Liver (tissue), 9 donors: Measurements from ENCODE around the gene SPC24. TPM values are rescaled to one million over a fixed set of nuclear protein-coding genes. Genes with fewer than 3 reads are reported as not detected.

Experiments
- DNase-seq: peaks from one replicate; pipeline ENCODE4 v3.0.0-alpha.2; 2017; ENCODE audit warnings: low spot score
- H3K27ac ChIP-seq, 2 donors: one replicate each; pipeline ENCODE4 v1.7.0; 2013; ENCODE audit warnings: inconsistent platforms in 2 of 2, low read length in 2 of 2, control low read depth in 1 of 2, low read depth in 1 of 2, mild to moderate bottlenecking in 1 of 2
- H3K27me3 ChIP-seq, 4 donors: one replicate each; pipeline versions ENCODE4 v1.6.1 to v1.7.0; 2013; ENCODE audit warnings: low read length in 3 of 4, inconsistent platforms in 1 of 4, mild to moderate bottlenecking in 1 of 4, moderate library complexity in 1 of 4; ENCODE audit not compliant: control insufficient read depth in 4 of 4, insufficient read depth in 4 of 4
- H3K36me3 ChIP-seq, 4 donors: one replicate each; pipeline versions ENCODE4 v1.6.1 to v1.7.0; 2013; ENCODE audit warnings: low read length in 3 of 4, mild to moderate bottlenecking in 3 of 4, low read depth in 1 of 4, moderate library complexity in 1 of 4; ENCODE audit not compliant: control insufficient read depth in 4 of 4, insufficient read depth in 3 of 4
- H3K4me1 ChIP-seq, 4 donors: one replicate each; pipeline versions ENCODE4 v1.6.1 to v1.7.0; 2013; ENCODE audit warnings: low read length in 3 of 4, mild to moderate bottlenecking in 3 of 4, moderate library complexity in 1 of 4; ENCODE audit not compliant: control insufficient read depth in 4 of 4, insufficient read depth in 4 of 4
- H3K4me3 ChIP-seq, 3 donors: one replicate each; pipeline versions ENCODE4 v1.6.1 to v1.7.0; 2013; ENCODE audit warnings: low read length in 3 of 3, control low read depth in 1 of 3, low read depth in 1 of 3, mild to moderate bottlenecking in 1 of 3
- H3K9ac ChIP-seq, 2 donors: one replicate each; pipeline ENCODE4 v1.7.0; 2013; ENCODE audit warnings: low read length in 2 of 2, mild to moderate bottlenecking in 2 of 2, moderate library complexity in 2 of 2, control low read depth in 1 of 2, low read depth in 1 of 2
- H3K9me3 ChIP-seq, 4 donors: one replicate each; pipeline versions ENCODE4 v1.6.1 to v1.7.0; 2013; ENCODE audit warnings: low read length in 3 of 4; ENCODE audit not compliant: control insufficient read depth in 4 of 4
- EGR1 ChIP-seq, 2 donors: IDR thresholded peaks; 2 replicates each; pipeline ENCODE4 v1.6.1; 2016 to 2018; ENCODE audit warnings: antibody characterized with exemption in 2 of 2, low read depth in 2 of 2
- FOXA1 ChIP-seq: IDR thresholded peaks from 2 replicates; pipeline ENCODE4 v1.6.1; 2016; ENCODE audit warnings: antibody characterized with exemption
- FOXA2 ChIP-seq: IDR thresholded peaks from 2 replicates; pipeline ENCODE4 v1.6.1; 2016; ENCODE audit warnings: antibody characterized with exemption
- GABPA ChIP-seq, 2 donors: IDR thresholded peaks in 1 of 2; conservative IDR thresholded peaks in 1 of 2; 2 replicates each; pipeline ENCODE4 v1.6.1; 2016; ENCODE audit warnings: antibody characterized with exemption in 2 of 2, mild to moderate bottlenecking in 1 of 2, moderate library complexity in 1 of 2
- HNF4A ChIP-seq, 2 donors: conservative IDR thresholded peaks; 2 replicates each; pipeline ENCODE4 v1.6.1; 2016; ENCODE audit warnings: antibody characterized with exemption in 2 of 2, mild to moderate bottlenecking in 2 of 2
- HNF4G ChIP-seq: IDR thresholded peaks from 2 replicates; pipeline ENCODE4 v1.6.1; 2016; ENCODE audit warnings: antibody characterized with exemption
- JUND ChIP-seq, 2 donors: IDR thresholded peaks; 2 replicates each; pipeline ENCODE4 v1.6.1; 2016; ENCODE audit warnings: antibody characterized with exemption in 2 of 2
- NR2F2 ChIP-seq: IDR thresholded peaks from 2 replicates; pipeline ENCODE4 v1.6.1; 2016; ENCODE audit warnings: antibody characterized with exemption
- RAD21 ChIP-seq, 2 donors: IDR thresholded peaks; 2 replicates each; pipeline ENCODE4 v1.6.1; 2016; ENCODE audit warnings: antibody characterized with exemption in 2 of 2, mild to moderate bottlenecking in 2 of 2
- RXRA ChIP-seq, 2 donors: IDR thresholded peaks; 2 replicates each; pipeline ENCODE4 v1.6.1; 2017 to 2018; ENCODE audit warnings: antibody characterized with exemption in 2 of 2, mild to moderate bottlenecking in 1 of 2
- SP1 ChIP-seq: IDR thresholded peaks from 2 replicates; pipeline ENCODE4 v1.6.1; 2018; ENCODE audit warnings: antibody characterized with exemption, mild to moderate bottlenecking
- TAF1 ChIP-seq: conservative IDR thresholded peaks from 2 replicates; pipeline ENCODE4 v1.6.1; 2016; ENCODE audit warnings: antibody characterized with exemption, mild to moderate bottlenecking
- YY1 ChIP-seq: IDR thresholded peaks from 2 replicates; pipeline ENCODE4 v1.6.1; 2016; ENCODE audit warnings: antibody characterized with exemption, mild to moderate bottlenecking
- WGBS: extraction: QIAGEN DNeasy Blood & Tissue Kit; methylation state at CpG from one replicate; pipeline ENCODE4 v1.1.7; 2013; 5-methylcytosine and 5-hydroxymethylcytosine counted together
- polyA plus RNA-seq, 2 donors: library from polyadenylated mRNA; stranded (reverse) in 1 of 2; unstranded in 1 of 2; fragments of 200-250 nt in 1 of 2; fragments of >200 nt in 1 of 2; fragmentation: Nextera tagmentation in 1 of 2; extraction: Ambion mirVana in 1 of 2; gene quantifications; one replicate each; pipeline versions ENCODE4 v1.2.1 to v1.2.3, GENCODE V29; 2013 to 2015
- total RNA-seq, 2 donors: library from RNA; depleted of rRNA; stranded (reverse); fragments of >200 nt; gene quantifications; one replicate each; pipeline ENCODE4 v1.2.3, GENCODE V29; 2014
- TF ChIP-seq, protein P1 (sequence below): fragments of 150-350 bp; IDR thresholded peaks from 2 replicates; pipeline ENCODE4 v1.5.1; 2017; ENCODE audit warnings: improper control_type of control experiment, low read depth, low read length; ENCODE audit not compliant: missing input control
- TF ChIP-seq, protein P2 (sequence below): IDR thresholded peaks from 2 replicates; pipeline ENCODE4 v1.6.1; 2016; ENCODE audit warnings: antibody characterized with exemption
- TF ChIP-seq, protein P3 (sequence below): IDR thresholded peaks from 2 replicates; pipeline ENCODE4 v1.6.1; 2016; ENCODE audit warnings: antibody characterized with exemption
- TF ChIP-seq, protein P4 (sequence below): IDR thresholded peaks from 2 replicates; pipeline ENCODE4 v1.6.1; 2016; ENCODE audit warnings: antibody characterized with exemption
- TF ChIP-seq, protein P5 (sequence below): IDR thresholded peaks from 2 replicates; pipeline ENCODE4 v1.6.1; 2016; ENCODE audit warnings: antibody characterized with exemption, mild to moderate bottlenecking
- donor health status: healthy.
- donor health status: healthy.
- donor health status: healthy.
- donor health status: healthy.
- donor health status: healthy.

Gene SPC24
- total and polyA plus RNA-seq, 4 donors: 0.42 to 72.5 (median 1.3) TPM

DNA sequence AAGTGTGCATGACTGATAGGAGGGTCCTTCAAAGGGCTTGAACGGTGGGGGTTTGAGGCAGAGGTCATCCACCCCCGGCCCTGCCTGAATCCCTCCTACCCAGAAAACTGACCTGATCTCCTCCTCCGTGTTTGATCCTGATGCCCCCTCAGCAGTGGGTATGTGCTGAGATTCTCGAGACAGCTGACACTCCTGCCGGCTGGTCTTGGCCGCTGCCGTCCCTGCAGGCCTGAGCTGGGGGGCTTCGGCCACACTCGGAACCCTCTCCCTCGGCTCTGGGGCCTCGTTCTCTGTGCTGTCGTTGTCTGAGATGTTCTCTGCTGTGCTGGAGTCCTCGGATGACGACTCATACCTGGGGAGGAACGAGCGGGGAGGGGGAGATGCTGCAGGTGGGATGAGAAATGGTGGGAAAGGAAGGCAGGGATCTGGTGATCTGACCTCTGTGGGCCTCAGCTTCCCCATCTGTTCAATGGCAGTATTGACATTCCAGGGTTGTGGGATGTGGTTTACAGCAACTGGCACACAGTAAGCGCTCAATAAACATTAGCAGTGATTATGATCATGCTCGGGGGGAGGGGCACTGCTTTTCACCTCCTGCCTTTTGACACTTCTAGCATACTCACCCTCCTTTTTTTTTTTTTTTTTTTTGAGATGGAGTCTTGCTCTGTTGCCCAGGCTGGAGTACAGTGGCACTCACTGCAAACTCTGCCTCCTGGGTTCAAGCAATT lies 21.0 kb upstream of the SPC24 start:
- peaks cover 4 to 42% (median 15%) of the 10 kb centered on the region in 4 donors for H3K36me3 ChIP-seq
- TF ChIP-seq, protein P1, sequence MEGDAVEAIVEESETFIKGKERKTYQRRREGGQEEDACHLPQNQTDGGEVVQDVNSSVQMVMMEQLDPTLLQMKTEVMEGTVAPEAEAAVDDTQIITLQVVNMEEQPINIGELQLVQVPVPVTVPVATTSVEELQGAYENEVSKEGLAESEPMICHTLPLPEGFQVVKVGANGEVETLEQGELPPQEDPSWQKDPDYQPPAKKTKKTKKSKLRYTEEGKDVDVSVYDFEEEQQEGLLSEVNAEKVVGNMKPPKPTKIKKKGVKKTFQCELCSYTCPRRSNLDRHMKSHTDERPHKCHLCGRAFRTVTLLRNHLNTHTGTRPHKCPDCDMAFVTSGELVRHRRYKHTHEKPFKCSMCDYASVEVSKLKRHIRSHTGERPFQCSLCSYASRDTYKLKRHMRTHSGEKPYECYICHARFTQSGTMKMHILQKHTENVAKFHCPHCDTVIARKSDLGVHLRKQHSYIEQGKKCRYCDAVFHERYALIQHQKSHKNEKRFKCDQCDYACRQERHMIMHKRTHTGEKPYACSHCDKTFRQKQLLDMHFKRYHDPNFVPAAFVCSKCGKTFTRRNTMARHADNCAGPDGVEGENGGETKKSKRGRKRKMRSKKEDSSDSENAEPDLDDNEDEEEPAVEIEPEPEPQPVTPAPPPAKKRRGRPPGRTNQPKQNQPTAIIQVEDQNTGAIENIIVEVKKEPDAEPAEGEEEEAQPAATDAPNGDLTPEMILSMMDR: no peak
- no peak for TF ChIP-seq FOXA1
- no peak overlapping the region for H3K27ac ChIP-seq
- peaks cover 3 to 10% (median 7%) of the 10 kb centered on the region in 4 donors for H3K4me1 ChIP-seq
- no peaks in the 10 kb centered on the region for H3K9me3 ChIP-seq
- no peak for DNase-seq
- WGBS: 94% methylated on average over 18 of the region's 18 CpGs
- no peaks in the 10 kb centered on the region for H3K27me3 ChIP-seq
- no peak overlapping the region for H3K4me3 ChIP-seq
- H3K9ac ChIP-seq: no peak overlapping the region

DNA sequence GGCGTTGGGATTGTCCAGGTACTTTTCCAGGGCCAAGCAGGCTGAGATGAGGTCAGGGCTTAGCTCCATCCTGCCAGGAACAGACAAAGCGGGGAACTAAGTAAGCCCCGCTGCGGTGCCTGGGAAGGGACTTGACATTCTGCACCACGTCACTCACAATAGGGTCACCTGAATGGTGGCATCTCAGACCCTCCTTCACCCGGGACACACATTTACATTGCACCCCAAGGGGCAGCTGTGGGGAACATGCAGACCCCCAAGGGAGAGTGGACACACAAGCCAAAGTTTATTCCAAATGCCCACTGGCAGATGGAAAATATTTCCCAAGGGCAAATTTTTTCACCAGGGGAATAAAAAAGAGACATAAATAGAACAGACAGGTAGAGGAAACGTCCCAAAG lies 20.3 kb upstream of the SPC24 start:
- 94% methylated on average over 7 of the region's 7 CpGs for WGBS
- H3K9ac ChIP-seq: no peak overlapping the region
- TF ChIP-seq, protein P2, sequence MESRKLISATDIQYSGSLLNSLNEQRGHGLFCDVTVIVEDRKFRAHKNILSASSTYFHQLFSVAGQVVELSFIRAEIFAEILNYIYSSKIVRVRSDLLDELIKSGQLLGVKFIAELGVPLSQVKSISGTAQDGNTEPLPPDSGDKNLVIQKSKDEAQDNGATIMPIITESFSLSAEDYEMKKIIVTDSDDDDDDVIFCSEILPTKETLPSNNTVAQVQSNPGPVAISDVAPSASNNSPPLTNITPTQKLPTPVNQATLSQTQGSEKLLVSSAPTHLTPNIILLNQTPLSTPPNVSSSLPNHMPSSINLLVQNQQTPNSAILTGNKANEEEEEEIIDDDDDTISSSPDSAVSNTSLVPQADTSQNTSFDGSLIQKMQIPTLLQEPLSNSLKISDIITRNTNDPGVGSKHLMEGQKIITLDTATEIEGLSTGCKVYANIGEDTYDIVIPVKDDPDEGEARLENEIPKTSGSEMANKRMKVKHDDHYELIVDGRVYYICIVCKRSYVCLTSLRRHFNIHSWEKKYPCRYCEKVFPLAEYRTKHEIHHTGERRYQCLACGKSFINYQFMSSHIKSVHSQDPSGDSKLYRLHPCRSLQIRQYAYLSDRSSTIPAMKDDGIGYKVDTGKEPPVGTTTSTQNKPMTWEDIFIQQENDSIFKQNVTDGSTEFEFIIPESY: no peak
- TF ChIP-seq, protein P1: no peak
- no peak for TF ChIP-seq YY1
- TF ChIP-seq, protein P3, sequence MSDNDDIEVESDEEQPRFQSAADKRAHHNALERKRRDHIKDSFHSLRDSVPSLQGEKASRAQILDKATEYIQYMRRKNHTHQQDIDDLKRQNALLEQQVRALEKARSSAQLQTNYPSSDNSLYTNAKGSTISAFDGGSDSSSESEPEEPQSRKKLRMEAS: no peak
- TF ChIP-seq, protein P4, sequence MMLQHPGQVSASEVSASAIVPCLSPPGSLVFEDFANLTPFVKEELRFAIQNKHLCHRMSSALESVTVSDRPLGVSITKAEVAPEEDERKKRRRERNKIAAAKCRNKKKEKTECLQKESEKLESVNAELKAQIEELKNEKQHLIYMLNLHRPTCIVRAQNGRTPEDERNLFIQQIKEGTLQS: no peak
- TF ChIP-seq HNF4G: no peak
- TF ChIP-seq HNF4A (conservative IDR thresholded peaks at IDR 0.05): no peak
- no peak for TF ChIP-seq FOXA2
- no peak for TF ChIP-seq FOXA1
- TF ChIP-seq GABPA (IDR thresholded peaks at IDR 0.05 in 1 of 2, conservative IDR thresholded peaks at IDR 0.05 in 1 of 2): no peak
- TF ChIP-seq NR2F2: no peak
- TF ChIP-seq, protein P5, sequence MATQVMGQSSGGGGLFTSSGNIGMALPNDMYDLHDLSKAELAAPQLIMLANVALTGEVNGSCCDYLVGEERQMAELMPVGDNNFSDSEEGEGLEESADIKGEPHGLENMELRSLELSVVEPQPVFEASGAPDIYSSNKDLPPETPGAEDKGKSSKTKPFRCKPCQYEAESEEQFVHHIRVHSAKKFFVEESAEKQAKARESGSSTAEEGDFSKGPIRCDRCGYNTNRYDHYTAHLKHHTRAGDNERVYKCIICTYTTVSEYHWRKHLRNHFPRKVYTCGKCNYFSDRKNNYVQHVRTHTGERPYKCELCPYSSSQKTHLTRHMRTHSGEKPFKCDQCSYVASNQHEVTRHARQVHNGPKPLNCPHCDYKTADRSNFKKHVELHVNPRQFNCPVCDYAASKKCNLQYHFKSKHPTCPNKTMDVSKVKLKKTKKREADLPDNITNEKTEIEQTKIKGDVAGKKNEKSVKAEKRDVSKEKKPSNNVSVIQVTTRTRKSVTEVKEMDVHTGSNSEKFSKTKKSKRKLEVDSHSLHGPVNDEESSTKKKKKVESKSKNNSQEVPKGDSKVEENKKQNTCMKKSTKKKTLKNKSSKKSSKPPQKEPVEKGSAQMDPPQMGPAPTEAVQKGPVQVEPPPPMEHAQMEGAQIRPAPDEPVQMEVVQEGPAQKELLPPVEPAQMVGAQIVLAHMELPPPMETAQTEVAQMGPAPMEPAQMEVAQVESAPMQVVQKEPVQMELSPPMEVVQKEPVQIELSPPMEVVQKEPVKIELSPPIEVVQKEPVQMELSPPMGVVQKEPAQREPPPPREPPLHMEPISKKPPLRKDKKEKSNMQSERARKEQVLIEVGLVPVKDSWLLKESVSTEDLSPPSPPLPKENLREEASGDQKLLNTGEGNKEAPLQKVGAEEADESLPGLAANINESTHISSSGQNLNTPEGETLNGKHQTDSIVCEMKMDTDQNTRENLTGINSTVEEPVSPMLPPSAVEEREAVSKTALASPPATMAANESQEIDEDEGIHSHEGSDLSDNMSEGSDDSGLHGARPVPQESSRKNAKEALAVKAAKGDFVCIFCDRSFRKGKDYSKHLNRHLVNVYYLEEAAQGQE: no peak
- no peak for TF ChIP-seq RXRA (IDR thresholded peaks at IDR 0.05)
- TF ChIP-seq JUND (IDR thresholded peaks at IDR 0.05): no peak
- TF ChIP-seq RAD21 (IDR thresholded peaks at IDR 0.05): no peak
- no peak for TF ChIP-seq TAF1
- TF ChIP-seq SP1: no peak
- TF ChIP-seq EGR1 (IDR thresholded peaks at IDR 0.05; ENCODE audit: low read depth in 2 of 2): no peak
- no peak for DNase-seq
- no peak overlapping the region for H3K27ac ChIP-seq
- no peaks in the 10 kb centered on the region for H3K9me3 ChIP-seq
- H3K4me3 ChIP-seq: no peak overlapping the region
- H3K36me3 ChIP-seq: peaks cover 4 to 42% (median 15%) of the 10 kb centered on the region in 4 donors
- no peaks in the 10 kb centered on the region for H3K27me3 ChIP-seq
- H3K4me1 ChIP-seq: peaks cover 3 to 17% (median 8%) of the 10 kb centered on the region in 4 donors
